Fibroblast of lung (primary cell): ENCODE data around the gene ATP10D.

ENCODE experiments used
- CTCF ChIP-seq, 2 donors: IDR thresholded peaks in 1 of 2; conservative IDR thresholded peaks in 1 of 2; 1 replicate in 1 of 2; 2 replicates in 1 of 2; pipeline ENCODE4 v1.5.1; 2011 to 2012; ENCODE audit warnings: low read length in 2 of 2, control low read depth in 1 of 2, inconsistent platforms in 1 of 2, low read depth in 1 of 2, mild to moderate bottlenecking in 1 of 2
- EZH2 ChIP-seq: IDR thresholded peaks from 2 replicates; pipeline ENCODE4 v1.5.1; 2012; ENCODE audit warnings: low read length, control low read depth, mild to moderate bottlenecking; ENCODE audit errors: missing control alignments

- no peak for TF ChIP-seq CTCF (conservative IDR thresholded peaks at IDR 0.05 in 1 of 2, IDR thresholded peaks at IDR 0.05 in 1 of 2; ENCODE audit: low read depth in 1 of 2, low read length in 2 of 2)
- no peak for TF ChIP-seq EZH2
These were observed 68.5 kb downstream of the ATP10D start for GRCh38 chr4:47553329-47554125.
